Hindlimb muscle (tissue), 1 donor: ENCODE results near the gene DNAAF3. TPM values are rescaled to one million over a fixed set of nuclear protein-coding genes. Genes with fewer than 3 reads are reported as not detected.
"Not testable (repeated sequence)": the region's sequence is repeated elsewhere in the genome, so short reads cannot be mapped to it uniquely, and the experiment has no call there.

Experiments used
- DNase-seq: peaks from one replicate; pipeline ENCODE4 v3.0.0-alpha.2; 2013
- polyA plus RNA-seq: library from polyadenylated mRNA; unstranded; fragments of 120-200 nt; gene quantifications from one replicate; pipeline ENCODE4 v1.2.1, GENCODE V29; 2013; ENCODE audit not compliant: insufficient read length

DNAAF3 gene
- polyA plus RNA-seq, 1 donor, result 1.2 TPM

DNA sequence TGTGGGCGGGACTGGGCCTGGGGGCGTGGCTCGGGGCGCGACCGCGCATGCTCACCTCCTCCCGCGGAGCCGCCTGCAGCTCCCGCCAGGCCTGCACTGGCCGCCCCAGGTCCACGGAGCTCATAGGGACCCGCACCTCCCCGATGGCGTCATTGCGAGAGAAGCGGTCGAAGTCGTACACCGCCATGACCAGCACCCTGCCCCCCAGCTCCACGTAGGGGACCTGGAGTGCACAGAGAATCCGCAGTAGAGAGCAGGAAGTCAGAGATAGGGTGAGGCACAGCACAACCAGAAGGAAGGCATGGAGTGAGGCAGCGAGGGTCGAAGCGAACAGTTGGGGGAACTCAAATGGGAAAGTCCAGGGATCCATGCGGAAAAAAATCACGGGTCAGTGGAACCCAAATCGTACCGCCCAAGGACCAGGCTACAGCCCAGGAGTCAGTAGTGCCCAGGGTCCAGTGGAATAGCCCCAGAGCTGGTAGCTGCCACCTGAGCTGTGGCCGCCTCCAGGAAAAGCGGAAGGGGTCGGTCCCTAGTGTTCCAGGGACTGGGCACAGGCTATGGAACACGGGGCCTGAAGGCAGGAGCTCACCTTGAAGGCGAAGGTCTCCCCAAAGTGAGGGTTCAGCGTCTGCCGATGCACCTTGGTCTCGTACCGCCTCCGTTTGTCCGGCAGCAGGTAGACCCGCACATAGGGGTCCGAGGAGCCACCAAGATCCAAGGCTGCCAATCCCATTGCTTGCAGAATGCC is 8.9 kb upstream of the DNAAF3 start:
- DNase-seq, result no peak

DNA sequence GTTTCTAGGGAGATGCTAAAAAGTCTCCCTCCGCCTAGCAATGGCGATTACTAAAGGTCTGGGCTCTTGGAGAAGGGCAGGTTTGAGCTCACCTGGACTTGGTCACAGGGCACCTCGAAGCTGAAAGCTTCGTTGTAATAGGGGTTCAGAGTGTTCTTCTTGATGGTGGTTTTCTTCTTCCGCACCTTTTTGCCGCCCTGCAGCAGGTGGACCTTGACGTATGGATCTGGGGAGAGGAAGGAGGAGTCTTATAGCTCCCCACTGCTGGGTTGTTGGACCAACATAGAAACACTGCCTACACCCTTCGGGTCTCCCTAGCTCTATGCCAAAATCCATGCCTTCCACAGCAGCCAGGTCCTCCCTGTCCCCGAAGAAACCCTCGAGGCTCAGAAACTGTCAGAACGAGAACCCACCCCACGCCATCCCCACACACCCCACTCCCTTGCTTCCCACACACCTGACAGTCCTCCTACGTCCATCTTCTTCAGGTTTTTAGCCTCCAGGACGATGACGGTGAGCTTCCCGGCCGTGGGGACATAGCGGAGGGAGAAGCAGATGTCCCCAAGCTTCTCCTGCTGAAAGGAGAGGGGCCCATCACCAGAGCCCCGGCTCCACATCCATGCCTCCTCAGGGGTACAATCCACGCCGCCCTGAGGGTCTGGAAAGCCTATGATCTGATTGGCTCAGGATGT is 8.2 kb upstream of the DNAAF3 start:
- DNase-seq, result no peak

GRCh38 chr19:55173714-55174409 is 7.4 kb upstream of the DNAAF3 start:
- DNase-seq, result no peak

DNA sequence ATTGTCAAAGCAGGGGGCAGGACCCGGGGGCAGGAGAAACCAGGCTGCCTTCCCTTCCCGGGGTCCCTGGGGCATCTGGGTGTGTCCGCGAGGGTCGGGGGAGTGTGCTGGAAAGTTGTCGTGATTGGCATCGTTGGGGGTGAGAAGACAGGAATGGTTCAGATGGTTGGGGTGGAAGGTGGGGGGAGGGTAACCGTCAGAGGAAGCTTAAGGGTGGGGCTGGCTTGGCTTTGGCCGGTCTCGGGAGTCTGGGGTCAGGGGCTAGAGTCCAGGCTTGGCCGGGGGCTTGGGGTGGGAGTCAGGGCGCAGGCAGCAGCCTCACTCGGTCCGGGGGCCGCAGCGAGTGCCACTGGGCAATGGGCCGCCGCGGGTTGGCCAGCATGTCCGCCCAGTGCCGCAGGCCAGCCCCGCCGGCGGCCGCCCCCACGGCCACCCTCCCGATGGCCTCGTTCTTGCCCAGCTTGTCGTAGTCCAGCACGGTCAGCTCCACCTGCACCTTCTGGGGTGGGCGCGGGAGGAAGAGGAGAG is 6.8 kb upstream of the DNAAF3 start:
- DNase-seq, result no peak

GRCh38 chr19:55172741-55173140 is 6.3 kb upstream of the DNAAF3 start:
- no peak for DNase-seq

DNA sequence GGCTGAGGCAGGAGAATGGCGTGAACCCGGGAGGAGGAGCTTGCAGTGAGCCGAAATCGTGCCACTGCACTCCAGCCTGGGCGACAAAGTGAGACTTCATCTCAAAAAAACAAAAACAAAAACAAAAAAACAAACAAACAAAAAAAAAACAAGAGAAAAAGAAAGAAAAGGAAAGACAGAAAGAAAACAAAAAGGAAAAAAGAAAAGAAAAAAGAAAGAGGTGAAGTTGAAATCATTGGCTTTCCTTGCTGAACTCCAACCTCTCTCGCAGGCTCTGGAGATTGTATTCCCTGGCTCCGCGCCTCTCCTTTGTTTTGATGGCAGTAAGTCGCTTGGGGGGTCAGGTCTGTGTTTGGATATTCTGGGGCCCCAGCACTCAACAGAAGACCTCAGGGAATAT is 5.9 kb upstream of the DNAAF3 start:
- not testable (repeated sequence) for DNase-seq

- DNase-seq, result no peak
Observed at GRCh38 chr19:55171440-55171839, 5.0 kb upstream of the DNAAF3 start.

GRCh38 chr19:55169136-55169535 is 2.7 kb upstream of the DNAAF3 start:
- no peak for DNase-seq

- DNase-seq, result no peak
Observed at GRCh38 chr19:55165952-55166529, 372 bp downstream of the DNAAF3 start.

GRCh38 chr19:55161571-55162322 is 4.7 kb downstream of the DNAAF3 start:
- no peak for DNase-seq

DNA sequence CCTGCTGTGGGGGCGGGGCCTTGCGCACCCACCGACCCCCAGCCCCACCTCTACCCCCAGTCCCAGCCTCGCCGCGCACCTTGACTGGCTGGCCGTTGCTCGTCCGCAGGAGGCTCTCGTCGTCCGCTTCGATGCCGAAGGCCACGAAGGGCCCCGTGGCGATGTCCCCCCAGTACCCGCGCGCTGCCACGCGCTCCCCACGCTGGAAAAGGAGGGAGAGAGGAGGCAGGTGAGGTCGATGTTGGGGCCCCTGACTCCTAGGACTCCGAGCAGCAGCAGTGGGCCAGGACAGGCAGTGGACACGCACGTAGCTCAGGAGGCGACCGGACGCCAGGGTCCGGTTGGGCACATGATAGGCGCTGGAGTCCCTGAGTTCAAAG is 5.4 kb downstream of the DNAAF3 start:
- no peak for DNase-seq

DNA sequence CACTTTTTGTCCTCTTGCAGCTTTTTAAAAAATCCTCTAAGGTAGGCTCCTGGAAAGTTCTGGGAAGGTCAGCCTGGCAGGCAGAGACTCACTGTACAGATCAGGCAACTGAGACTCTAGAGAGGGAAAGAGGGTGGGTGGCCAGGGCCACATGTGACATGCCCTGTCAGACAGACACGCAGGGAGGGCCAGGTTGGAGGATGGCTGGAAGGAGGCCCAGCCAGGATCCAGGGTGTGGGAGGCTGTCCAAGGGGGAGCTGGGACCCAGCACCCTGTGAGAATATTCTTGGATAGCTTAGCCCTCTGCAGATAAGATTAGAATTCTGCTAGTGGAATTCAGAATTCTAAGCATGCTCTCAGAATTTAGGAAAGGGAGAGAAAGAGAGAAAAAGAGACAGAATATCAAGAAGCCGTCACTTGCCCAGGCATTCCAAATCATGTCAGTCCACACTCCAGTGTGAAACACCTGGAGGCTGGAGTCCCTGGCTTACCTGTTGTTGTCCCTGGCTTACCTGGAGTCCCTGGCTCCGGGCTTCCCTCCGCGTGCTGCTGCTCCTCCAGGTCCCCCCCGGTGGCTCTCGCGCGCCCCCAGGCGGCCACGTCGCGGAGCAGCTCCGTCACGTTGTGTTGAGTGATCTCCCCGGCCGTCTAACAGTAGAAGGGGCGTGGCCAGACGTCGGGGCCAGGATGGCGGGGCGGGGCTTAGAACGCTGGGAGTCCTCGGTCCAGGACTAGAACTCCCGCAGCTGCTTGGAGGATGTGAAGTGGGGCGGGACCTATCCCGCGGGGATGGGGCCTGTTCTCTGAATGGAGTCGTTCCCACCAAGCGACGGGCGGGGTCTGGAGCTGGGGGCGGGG is 6.1 kb downstream of the DNAAF3 start:
- peak; percentile 73 for DNase-seq

DNA sequence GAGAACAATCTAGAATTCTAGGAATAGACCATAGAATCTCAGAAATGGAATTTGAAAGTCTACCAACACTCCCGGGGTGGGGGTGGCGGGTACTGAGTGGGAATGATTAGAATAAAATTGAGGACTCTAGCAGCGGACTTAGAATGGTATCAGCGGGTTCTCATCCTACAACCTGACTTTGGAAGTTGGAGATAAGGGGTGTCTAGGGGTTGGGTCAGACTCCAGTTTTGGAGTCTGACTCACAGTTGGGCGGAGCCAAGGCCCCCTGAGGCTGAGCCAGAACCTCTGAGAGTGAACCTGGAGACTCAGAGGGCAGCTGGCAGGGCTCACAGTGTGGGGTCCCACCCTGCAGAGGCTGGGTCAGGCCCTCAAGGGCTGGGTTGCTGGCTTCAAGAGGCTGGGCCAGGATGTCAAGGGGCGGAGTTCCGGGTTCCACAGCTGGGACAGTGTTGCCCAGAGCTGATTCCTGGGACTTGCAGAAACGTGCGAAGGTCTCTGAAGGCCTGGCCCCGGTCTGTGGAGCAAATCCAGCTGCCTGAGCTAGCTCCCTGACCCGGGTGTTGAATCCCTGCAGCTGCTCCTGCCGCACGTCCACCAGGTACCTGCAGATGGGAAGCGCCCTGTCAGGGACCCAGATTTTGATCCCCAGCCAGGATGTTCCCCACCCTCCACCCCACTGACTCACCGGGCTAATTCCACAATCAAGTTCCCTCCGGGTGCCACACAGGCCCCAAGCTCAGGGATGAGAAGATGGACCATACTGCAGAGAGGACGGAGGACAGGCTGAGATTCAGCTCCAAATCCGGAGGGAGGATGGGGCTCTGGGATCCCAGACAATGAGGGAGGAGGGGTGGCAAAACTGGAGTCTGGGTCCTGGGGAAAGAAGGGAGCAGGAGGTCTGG is 7.3 kb downstream of the DNAAF3 start:
- DNase-seq, result no peak

DNA sequence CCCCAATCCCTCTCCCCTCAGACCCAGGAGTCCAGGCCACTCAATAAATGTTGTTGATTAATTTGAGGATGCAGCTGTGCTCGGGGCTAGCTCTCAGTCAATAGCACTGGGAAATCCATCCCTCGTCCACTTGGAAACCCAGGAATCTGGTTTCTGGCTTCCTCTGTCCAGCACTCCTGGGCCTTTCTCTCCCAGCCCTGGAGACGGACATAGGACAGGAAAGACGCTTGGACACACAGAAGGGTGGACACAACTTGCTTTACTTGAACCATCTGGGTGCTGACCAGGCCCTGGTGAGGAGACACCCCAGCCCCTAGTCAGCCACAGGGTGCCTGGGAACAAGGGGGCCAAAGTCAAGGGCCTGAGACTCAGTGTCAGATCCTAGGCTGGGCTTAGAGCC is 8.0 kb downstream of the DNAAF3 start:
- no peak for DNase-seq

GRCh38 chr19:55157064-55157908 is 9.1 kb downstream of the DNAAF3 start, which contains the start of gene TNNI3:
TSS of gene TNNI3 (minus strand) at chr19:55157732. CDS start at chr19:55157589, 143 bp downstream.
- DNase-seq, result no peak

GRCh38 chr19:55156202-55157063 is 10.0 kb downstream of the DNAAF3 start:
- no peak for DNase-seq

DNA sequence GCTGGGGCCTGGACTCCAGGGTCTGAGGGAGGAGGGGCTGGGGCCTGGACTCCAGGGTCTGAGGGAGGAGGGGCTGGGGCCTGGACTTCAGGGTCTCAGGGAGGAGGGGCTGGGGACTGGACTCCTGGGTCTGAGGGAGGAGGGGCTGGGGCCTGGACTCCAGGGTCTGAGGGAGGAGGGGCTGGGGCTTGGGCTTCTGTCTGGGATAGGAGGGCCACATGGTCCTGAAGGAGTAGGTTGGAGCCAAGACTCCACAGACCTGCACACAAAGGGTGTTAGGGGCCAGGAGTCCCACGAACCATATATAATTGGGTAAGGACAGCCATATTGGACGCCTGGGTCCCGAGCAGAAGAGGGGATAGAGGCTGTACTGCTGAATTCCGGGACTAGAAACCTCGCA is 10.6 kb downstream of the DNAAF3 start:
- DNase-seq, result not testable (repeated sequence)

DNA sequence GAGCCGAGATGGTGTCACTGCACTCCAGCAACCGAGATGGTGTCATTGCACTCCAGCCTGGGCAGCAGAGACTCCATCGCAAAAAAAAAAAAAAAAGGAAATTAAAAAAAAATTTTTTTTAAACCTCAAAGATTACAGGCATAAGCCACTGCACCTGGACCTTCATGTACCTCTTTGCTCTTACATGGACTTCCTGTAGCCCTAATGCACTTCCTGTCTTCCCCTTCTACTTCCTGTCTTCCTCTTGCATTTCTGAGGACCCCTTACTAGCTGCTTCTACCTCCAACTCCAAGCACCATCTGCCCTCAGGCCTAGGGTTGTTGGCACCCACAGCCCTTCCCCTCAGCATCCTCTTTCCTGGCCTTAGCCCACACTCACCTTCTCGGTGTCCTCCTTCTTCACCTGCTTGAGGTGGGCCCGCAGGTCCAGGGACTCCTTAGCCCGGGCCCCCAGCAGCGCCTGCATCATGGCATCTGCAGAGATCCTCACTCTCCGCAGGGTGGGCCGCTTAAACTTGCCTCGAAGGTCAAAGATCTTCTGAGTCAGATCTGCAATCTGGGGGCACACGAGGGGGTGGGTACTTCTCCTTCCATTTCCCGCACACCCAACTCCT is 12.7 kb downstream of the DNAAF3 start:
- no peak for DNase-seq
